GM10266 (cell line): ENCODE measurements around the gene RPL27.

ENCODE experiments used
- DNase-seq: peaks from one replicate; pipeline ENCODE4 v3.0.0; 2012; ENCODE audit errors: extremely low spot score
- TF ChIP-seq, protein P1 (sequence below): IDR thresholded peaks from 2 replicates; pipeline ENCODE4 v1.5.1; 2012; ENCODE audit warnings: mild to moderate bottlenecking, low read depth; ENCODE audit not compliant: control insufficient read depth, insufficient read depth; ENCODE audit errors: missing control alignments

The RPL27 gene

DNA sequence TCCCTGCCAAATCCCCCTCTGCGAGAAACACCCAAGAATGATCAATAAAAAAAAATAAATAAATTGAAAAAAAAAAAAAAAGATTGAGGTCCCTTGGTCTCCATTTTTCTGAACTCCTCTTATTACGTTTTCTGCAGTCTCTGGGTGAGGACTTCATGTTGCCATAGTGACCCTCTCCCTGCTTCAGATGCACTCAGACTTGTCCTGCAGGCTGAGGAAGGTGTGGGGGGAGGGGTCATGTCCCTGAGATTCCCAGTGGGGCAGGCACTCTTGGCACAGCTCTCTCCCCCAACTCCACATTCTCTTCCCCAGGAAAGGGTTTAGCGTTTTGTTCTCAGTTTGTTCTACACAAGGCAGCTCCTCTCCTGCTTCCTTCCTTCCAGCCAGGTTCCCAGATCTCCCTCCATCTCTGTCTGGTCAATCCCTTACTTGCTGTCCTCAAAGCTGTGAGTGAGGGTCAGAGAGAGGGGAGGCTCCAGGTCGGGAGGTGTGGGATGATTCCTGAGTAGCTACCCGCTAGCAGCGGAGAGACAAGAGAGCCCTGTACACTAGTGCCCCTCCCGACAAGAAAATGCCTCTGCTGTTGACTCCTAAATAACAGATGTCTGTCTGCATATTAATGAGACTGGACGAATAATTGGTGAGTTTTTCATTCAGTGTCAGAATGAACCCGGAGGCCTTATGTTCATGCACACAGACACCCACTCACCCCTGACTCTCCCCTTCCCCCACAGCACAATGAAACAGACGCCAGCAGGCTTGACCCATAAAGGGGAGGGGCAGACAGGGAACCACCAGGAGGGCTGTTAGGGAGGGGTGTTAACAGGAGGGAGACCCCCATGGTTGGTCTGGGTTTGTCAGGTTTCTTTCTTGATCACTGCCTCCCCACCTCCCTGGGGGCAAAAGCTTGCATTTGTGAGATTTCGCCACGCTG lies 36.0 kb downstream of the RPL27 start:
- no peak for DNase-seq
- TF ChIP-seq, protein P1, sequence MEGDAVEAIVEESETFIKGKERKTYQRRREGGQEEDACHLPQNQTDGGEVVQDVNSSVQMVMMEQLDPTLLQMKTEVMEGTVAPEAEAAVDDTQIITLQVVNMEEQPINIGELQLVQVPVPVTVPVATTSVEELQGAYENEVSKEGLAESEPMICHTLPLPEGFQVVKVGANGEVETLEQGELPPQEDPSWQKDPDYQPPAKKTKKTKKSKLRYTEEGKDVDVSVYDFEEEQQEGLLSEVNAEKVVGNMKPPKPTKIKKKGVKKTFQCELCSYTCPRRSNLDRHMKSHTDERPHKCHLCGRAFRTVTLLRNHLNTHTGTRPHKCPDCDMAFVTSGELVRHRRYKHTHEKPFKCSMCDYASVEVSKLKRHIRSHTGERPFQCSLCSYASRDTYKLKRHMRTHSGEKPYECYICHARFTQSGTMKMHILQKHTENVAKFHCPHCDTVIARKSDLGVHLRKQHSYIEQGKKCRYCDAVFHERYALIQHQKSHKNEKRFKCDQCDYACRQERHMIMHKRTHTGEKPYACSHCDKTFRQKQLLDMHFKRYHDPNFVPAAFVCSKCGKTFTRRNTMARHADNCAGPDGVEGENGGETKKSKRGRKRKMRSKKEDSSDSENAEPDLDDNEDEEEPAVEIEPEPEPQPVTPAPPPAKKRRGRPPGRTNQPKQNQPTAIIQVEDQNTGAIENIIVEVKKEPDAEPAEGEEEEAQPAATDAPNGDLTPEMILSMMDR: no peak

DNA sequence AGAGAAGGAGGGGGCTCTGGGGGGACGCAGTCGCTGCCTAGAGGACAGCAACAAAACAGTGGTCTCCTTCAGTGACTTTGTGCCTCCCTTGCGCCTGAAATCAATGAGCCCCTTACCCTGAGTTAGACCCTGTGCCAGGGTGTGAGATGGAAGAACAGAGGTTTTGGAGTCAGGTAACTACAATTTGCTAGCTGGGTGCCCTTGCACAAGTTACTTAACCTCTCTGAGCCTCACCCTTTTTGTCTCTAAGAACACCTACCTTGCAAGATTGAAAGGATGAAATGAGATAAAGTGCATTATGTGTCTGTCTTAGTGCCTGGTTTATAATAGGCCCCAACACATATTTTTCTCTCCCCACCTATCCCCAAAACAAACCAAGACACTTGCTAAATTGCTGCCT lies 36.7 kb downstream of the RPL27 start:
- TF ChIP-seq, protein P1: no peak

DNA sequence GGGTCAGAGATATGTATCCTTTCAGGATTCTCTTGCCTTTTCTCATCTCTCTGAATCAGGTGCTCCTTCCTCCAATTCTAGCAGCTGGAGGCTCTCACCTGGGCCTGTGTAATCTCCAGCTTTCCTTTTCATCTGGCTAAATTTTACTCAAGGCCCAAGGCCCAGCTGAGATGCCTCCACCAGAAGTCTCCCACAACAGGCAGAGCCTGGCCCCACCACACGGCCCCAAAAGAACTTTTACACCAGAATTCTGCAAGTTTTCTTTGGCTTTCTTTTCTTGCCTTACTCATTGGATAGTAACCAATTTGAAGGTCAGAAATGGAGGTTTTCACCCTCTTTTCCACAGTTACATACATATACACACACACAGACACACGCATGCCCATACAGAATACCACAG lies 41.4 kb downstream of the RPL27 start:
- TF ChIP-seq, protein P1: no peak
- no peak for DNase-seq

More for the DNA sequence above, 36.7 kb downstream of the RPL27 start:
- DNase-seq: no peak

DNA sequence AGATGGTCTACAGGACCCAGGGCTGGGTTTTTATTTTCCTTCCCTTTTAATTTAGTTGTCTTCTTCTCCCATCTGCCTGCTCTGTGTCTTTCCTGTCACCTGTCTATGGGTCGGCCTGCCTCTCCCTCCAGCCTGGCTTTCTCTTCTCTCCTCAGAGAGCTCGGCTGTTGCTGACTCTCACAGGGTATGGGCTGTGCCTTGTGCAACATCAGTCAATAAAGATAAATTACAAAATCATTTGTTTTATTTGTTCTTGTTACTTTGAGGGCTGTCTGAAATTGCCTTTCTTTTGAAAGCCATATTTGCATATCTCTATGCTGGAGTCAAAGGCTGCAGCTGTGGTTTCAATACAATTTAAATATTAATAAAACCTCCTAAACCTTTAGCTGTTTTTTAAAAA lies 42.4 kb downstream of the RPL27 start:
- TF ChIP-seq, protein P1: no peak
- no peak for DNase-seq

DNA sequence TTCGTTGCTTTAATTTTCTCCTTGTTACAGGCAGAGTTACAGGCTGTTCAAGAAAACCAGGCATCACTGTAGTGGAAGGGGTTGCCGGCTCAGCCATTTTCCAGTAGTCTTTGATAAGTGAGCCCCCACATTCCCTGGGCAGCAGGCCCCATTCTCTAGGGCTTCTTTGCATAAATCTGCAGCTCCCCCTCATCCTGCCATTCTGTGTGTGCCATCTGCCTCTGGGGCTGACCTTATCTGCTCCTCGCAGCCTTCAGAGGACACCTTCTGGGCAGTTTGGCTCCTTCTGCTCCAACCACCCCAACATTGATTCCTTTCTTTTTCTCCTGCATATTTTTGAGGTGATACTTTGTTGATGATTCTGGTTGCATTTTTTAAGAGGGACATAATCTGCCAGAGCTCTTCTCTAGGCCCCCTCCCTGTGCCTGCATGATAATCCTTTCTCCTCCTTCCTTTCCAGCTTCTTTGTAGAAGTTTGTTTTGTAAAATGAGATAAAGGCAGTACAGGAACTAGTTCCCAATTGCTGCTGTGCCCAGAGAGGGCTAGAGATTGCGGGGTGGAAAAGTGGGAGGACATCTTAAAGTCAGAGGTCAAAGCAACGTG lies 43.9 kb downstream of the RPL27 start:
- TF ChIP-seq, protein P1: no peak
- no peak for DNase-seq

DNA sequence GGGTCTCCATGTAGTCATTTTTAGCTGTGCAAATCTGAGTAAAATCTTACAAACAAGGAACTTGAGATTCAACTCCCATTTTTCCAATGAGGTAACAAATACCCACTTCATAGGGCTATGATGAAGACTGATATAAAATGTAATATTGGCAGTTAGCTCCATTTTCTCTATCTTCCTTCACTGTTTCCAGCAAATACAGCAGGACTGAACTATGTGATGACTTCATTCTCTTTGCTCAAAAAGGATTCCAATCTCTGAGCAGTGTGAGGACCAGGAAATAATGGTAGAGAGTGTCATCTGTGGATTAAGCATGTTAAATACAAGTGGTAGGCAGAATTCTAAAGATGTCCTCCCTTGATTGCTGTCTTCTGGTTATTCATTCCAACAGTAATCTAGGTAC lies 45.1 kb downstream of the RPL27 start:
- TF ChIP-seq, protein P1: no peak
- no peak for DNase-seq

DNA sequence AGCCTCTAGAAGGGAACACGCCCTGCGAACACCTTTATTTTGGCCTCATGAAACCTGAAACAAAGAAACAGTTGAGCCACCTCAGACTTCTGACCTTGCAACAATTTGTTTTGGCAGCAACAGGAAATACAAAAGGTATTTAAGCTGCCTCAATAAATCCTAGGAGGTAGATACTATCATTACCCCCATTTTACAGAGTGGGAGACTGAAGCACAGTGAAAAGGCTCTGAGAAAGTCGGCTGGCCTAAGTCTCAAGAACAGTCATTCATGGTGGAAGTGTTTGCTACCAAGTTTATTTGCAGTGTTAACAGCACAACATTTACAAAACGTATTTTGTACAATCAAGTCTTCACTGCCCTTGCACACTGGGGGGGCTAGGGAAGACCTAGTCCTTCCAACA lies 45.8 kb downstream of the RPL27 start:
- TF ChIP-seq, protein P1: no peak
- no peak for DNase-seq
